Measurements from ENCODE around the gene HES7.

- no peak for TF ChIP-seq CTCF (IDR thresholded peaks at IDR 0.05 in 8 of 11, conservative IDR thresholded peaks at IDR 0.05 in 3 of 11)
- TF ChIP-seq POLR2AphosphoS5 (IDR thresholded peaks at IDR 0.05): no peak
These were observed 52.4 kb downstream of the HES7 start for GRCh38 chr17:8071496-8071895.

Measured in spleen (tissue), 7 donors.